Esophagus squamous epithelium (tissue), 5 donors: Measurements from ENCODE around the gene ADAMTSL1. TPM values are rescaled to one million over a fixed set of nuclear protein-coding genes. Genes with fewer than 3 reads are reported as not detected.

ENCODE experiments used
- DNase-seq: peaks from one replicate; lab custom pipeline; 2025; lab: John Stamatoyannopoulos, UW
- H3K27ac ChIP-seq, 4 donors: fragments of 200-600 bp; sonication (generic); one replicate each; pipeline ENCODE4 v1.5.1; 2016 to 2019; ENCODE audit warnings: mild to moderate bottlenecking in 1 of 4
- H3K27me3 ChIP-seq, 4 donors: fragments of 200-600 bp; sonication (generic); 1 replicate in 3 of 4; 2 replicates in 1 of 4; pipeline versions ENCODE4 v1.5.1 to v1.6.0; 2017 to 2021; ENCODE audit warnings: antibody characterized with exemption in 1 of 4
- H3K36me3 ChIP-seq, 3 donors: fragments of 200-600 bp; sonication (generic); one replicate each; pipeline ENCODE4 v1.5.1; 2016 to 2019
- H3K4me1 ChIP-seq, 3 donors: fragments of 200-600 bp; sonication (generic); one replicate each; pipeline ENCODE4 v1.5.1; 2017 to 2019
- H3K4me3 ChIP-seq, 4 donors: fragments of 200-600 bp; sonication (generic); 1 replicate in 3 of 4; 2 replicates in 1 of 4; pipeline ENCODE4 v1.5.1; 2016 to 2019; ENCODE audit warnings: mild to moderate bottlenecking in 2 of 4, moderate library complexity in 1 of 4
- H3K9me3 ChIP-seq, 3 donors: fragments of 200-600 bp; sonication (generic); one replicate each; pipeline ENCODE4 v1.5.1; 2016 to 2019
- CTCF ChIP-seq, 6 experiments: fragments of 450-650 bp in 4 of 6; fragments of 200-600 bp in 2 of 6; sonication (generic) in 2 of 6; IDR thresholded peaks; one replicate each; pipeline ENCODE4 v1.5.1; 2016 to 2019; ENCODE audit warnings: antibody characterized with exemption in 6 of 6, mild to moderate bottlenecking in 4 of 6, moderate library complexity in 4 of 6
- POLR2A ChIP-seq, 4 donors: fragments of 450-650 bp; IDR thresholded peaks; one replicate each; pipeline ENCODE4 v1.6.1; 2017; ENCODE audit warnings: antibody characterized with exemption in 4 of 4, mild to moderate bottlenecking in 4 of 4, moderate library complexity in 3 of 4
- WGBS, 2 donors: methylation state at CpG; one replicate each; pipeline ENCODE4 v1.1.5; 2018; 5-methylcytosine and 5-hydroxymethylcytosine counted together
- intact Hi-C: fragments of 100-400 bp; cut with DNase I; formaldehyde crosslinking; loops from one replicate; pipeline ENCODE4 v1.15.0; 2022
- total RNA-seq, 4 donors: library from RNA; depleted of rRNA; stranded (reverse); fragments of >200 nt; gene quantifications; one replicate each; pipeline ENCODE4 v1.1.0, GENCODE V29; 2016
- donor health status: DM: yes; HTN: yes; CAD: no.

The ADAMTSL1 gene
- total RNA-seq, 4 donors from 2014 or later: 0.80 to 23.7 (median 2.3) TPM

- peaks cover 0 to 31% (median 19%) of the 10 kb centered on the region in 3 donors for H3K4me1 ChIP-seq
- no peak overlapping the region for H3K4me3 ChIP-seq
- no peaks in the 10 kb centered on the region for H3K9me3 ChIP-seq
- TF ChIP-seq POLR2A (IDR thresholded peaks at IDR 0.05) (no peak), CTCF (IDR thresholded peaks at IDR 0.05) (no peak)
- DNase-seq: no peak
- H3K27ac ChIP-seq: peak overlapping the region in 3 of 4 donors; percentile 31 to 62 (median 55)
- WGBS, 2 donors: 47 to 54% methylated on average over 3 of the region's 3 CpGs
- H3K36me3 ChIP-seq: no peaks in the 10 kb centered on the region
- intact Hi-C loops: no loop called here
- no peaks in the 10 kb centered on the region for H3K27me3 ChIP-seq
Measured at GRCh38 chr9:18451406-18451805, 22.5 kb upstream of the ADAMTSL1 start.

GRCh38 chr9:18452276-18452675 is 21.7 kb upstream of the ADAMTSL1 start:
- no peaks in the 10 kb centered on the region for H3K9me3 ChIP-seq
- intact Hi-C loops: no loop called here
- DNase-seq: no peak
- H3K27me3 ChIP-seq: no peaks in the 10 kb centered on the region
- peaks cover 0 to 23% (median 10%) of the 10 kb centered on the region in 3 donors for H3K4me1 ChIP-seq
- no peak for TF ChIP-seq CTCF (IDR thresholded peaks at IDR 0.05)
- TF ChIP-seq POLR2A (IDR thresholded peaks at IDR 0.05): no peak
- H3K4me3 ChIP-seq: no peak overlapping the region
- H3K36me3 ChIP-seq: no peaks in the 10 kb centered on the region
- H3K27ac ChIP-seq: peak overlapping the region in 2 of 4 donors; percentile 11 to 62
- WGBS, 2 donors: 80 to 81% methylated on average over 2 of the region's 2 CpGs

GRCh38 chr9:18456624-18457237 is 17.2 kb upstream of the ADAMTSL1 start:
- Histone ChIP-seq H3K9me3 (no peaks in the 10 kb centered on the region), H3K27me3 (no peaks in the 10 kb centered on the region), H3K4me3 (no peak overlapping the region), H3K4me1 (peaks cover 5 to 32% (median 11%) of the 10 kb centered on the region in 3 donors), H3K27ac (no peak overlapping the region), H3K36me3 (no peaks in the 10 kb centered on the region)
- DNase-seq: no peak
- TF ChIP-seq POLR2A (IDR thresholded peaks at IDR 0.05): no peak
- no peak for TF ChIP-seq CTCF (IDR thresholded peaks at IDR 0.05)
- 80 to 90% methylated on average over 3 to 4 of the region's 4 CpGs for WGBS, 2 donors
- intact Hi-C loops: no loop called here

- DNase-seq: no peak
- no peak for TF ChIP-seq POLR2A (IDR thresholded peaks at IDR 0.05)
- TF ChIP-seq CTCF (IDR thresholded peaks at IDR 0.05): no peak
- no peak overlapping the region for H3K4me3 ChIP-seq
- intact Hi-C loops: no loop called here
- H3K4me1 ChIP-seq: peaks cover 5 to 32% (median 11%) of the 10 kb centered on the region in 3 donors
- no peak overlapping the region for H3K27ac ChIP-seq
- no peaks in the 10 kb centered on the region for H3K36me3 ChIP-seq
- no peaks in the 10 kb centered on the region for H3K9me3 ChIP-seq
- no peaks in the 10 kb centered on the region for H3K27me3 ChIP-seq
- WGBS, 2 donors: 25 to 50% methylated on average over 2 of the region's 2 CpGs
Measured at GRCh38 chr9:18457510-18457909, 16.4 kb upstream of the ADAMTSL1 start.

GRCh38 chr9:18459962-18460584 is 13.9 kb upstream of the ADAMTSL1 start:
- Histone ChIP-seq H3K27me3 (no peaks in the 10 kb centered on the region), H3K36me3 (no peaks in the 10 kb centered on the region), H3K4me3 (peak overlapping the region in 1 of 4 donors; percentile 10), H3K4me1 (peaks cover 5 to 32% (median 11%) of the 10 kb centered on the region in 3 donors), H3K9me3 (no peaks in the 10 kb centered on the region), H3K27ac (peak overlapping the region; percentile 60 to 79 (median 68))
- no peak for TF ChIP-seq CTCF (IDR thresholded peaks at IDR 0.05)
- TF ChIP-seq POLR2A (IDR thresholded peaks at IDR 0.05): no peak
- 30 to 44% methylated on average over 7 of the region's 7 CpGs for WGBS, 2 donors
- intact Hi-C loops: no loop called here
- no peak for DNase-seq
